Fibroblast of lung (primary cell): ENCODE results near the gene ZEB2. TPM values are rescaled to one million over a fixed set of nuclear protein-coding genes. Genes with fewer than 3 reads are reported as not detected.

Experiments used
- DNase-seq, 2 donors: peaks; one replicate each; pipeline versions ENCODE4 v3.0.0 to v3.0.0-alpha.2; 2010; ENCODE audit warnings: low read depth in 2 of 2
- H2AFZ ChIP-seq: 2 replicates; pipeline ENCODE4 v1.5.1; 2012; ENCODE audit warnings: low read length, control low read depth, inconsistent platforms
- H3K27ac ChIP-seq: 2 replicates; pipeline ENCODE4 v1.5.1; 2011; ENCODE audit warnings: low read length, control low read depth; ENCODE audit not compliant: insufficient read depth
- H3K27me3 ChIP-seq: 2 replicates; pipeline ENCODE4 v1.5.1; 2011; ENCODE audit warnings: mild to moderate bottlenecking, low read length; ENCODE audit not compliant: control insufficient read depth, insufficient read depth
- H3K36me3 ChIP-seq: 2 replicates; pipeline ENCODE4 v1.5.1; 2011; ENCODE audit warnings: low read length; ENCODE audit not compliant: control insufficient read depth, insufficient read depth
- H3K4me1 ChIP-seq: 2 replicates; pipeline ENCODE4 v1.5.1; 2011; ENCODE audit warnings: low read length; ENCODE audit not compliant: control insufficient read depth, insufficient read depth; ENCODE audit errors: extremely low read depth
- H3K4me2 ChIP-seq: 2 replicates; pipeline ENCODE4 v1.5.1; 2011; ENCODE audit warnings: low read length, control low read depth; ENCODE audit not compliant: insufficient read depth; ENCODE audit errors: extremely low read depth
- H3K4me3 ChIP-seq, 4 experiments: fragments of 200-600 bp in 1 of 4; sonication (generic) in 1 of 4; replicated peaks in 1 of 4; 2 replicates each; pipeline ENCODE4 v1.5.1; 2011 to 2016; ENCODE audit warnings: low read length in 4 of 4, low read depth in 3 of 4, mild to moderate bottlenecking in 3 of 4, control low read depth in 2 of 4, inconsistent platforms in 1 of 4, mixed read lengths in 1 of 4; ENCODE audit not compliant: insufficient read depth in 1 of 4; ENCODE audit errors: control extremely low read depth in 1 of 4
- H3K79me2 ChIP-seq: 2 replicates; pipeline ENCODE4 v1.5.1; 2012; ENCODE audit warnings: mild to moderate bottlenecking, low read length, inconsistent platforms; ENCODE audit not compliant: control insufficient read depth, insufficient read depth
- H3K9ac ChIP-seq: 2 replicates; pipeline ENCODE4 v1.5.1; 2011; ENCODE audit warnings: mild to moderate bottlenecking, low read length, control low read depth; ENCODE audit not compliant: insufficient read depth
- H3K9me3 ChIP-seq: 2 replicates; pipeline ENCODE4 v1.5.1; 2012; ENCODE audit warnings: low read depth, low read length; ENCODE audit not compliant: control insufficient read depth, insufficient read depth
- H4K20me1 ChIP-seq: 2 replicates; pipeline ENCODE4 v1.5.1; 2011; ENCODE audit warnings: low read length; ENCODE audit not compliant: control insufficient read depth, insufficient read depth; ENCODE audit errors: extremely low read depth
- CTCF ChIP-seq, 2 donors: IDR thresholded peaks in 1 of 2; conservative IDR thresholded peaks in 1 of 2; 1 replicate in 1 of 2; 2 replicates in 1 of 2; pipeline ENCODE4 v1.5.1; 2011 to 2012; ENCODE audit warnings: low read length in 2 of 2, control low read depth in 1 of 2, inconsistent platforms in 1 of 2, low read depth in 1 of 2, mild to moderate bottlenecking in 1 of 2
- EZH2 ChIP-seq: IDR thresholded peaks from 2 replicates; pipeline ENCODE4 v1.5.1; 2012; ENCODE audit warnings: low read length, control low read depth, mild to moderate bottlenecking; ENCODE audit errors: missing control alignments
- polyA plus RNA-seq, 2 donors: library from polyadenylated mRNA; depleted of rRNA in 1 of 2; stranded (reverse) in 1 of 2; unstranded in 1 of 2; fragments of >200 nt; gene quantifications; 2 replicates each; pipeline ENCODE4 v1.2.1, GENCODE V29; 2011 to 2012; ENCODE audit warnings: missing spikeins in 1 of 2
- total RNA-seq: library from RNA; depleted of rRNA; stranded (reverse); fragments of >200 nt; gene quantifications from 2 replicates; pipeline ENCODE4 v1.2.1, GENCODE V29; 2014

Gene ZEB2
- total and polyA plus RNA-seq, 2 donors (not counting 1 experiment from before 2014, with no cell fraction given), result 91.0 to 130 TPM

- Histone ChIP-seq H3K36me3 (no peaks in the 10 kb centered on the region), H3K27me3 (no peaks in the 10 kb centered on the region), H3K9ac (no peak overlapping the region), H3K4me1 (no peaks in the 10 kb centered on the region), H3K9me3 (no peaks in the 10 kb centered on the region), H3K4me3 (no peak overlapping the region), H2AFZ (no peak overlapping the region), H3K4me2 (no peak overlapping the region), H4K20me1 (no peaks in the 10 kb centered on the region), H3K27ac (no peak overlapping the region), H3K79me2 (peaks cover 58% of the 10 kb centered on the region)
- TF ChIP-seq CTCF (conservative IDR thresholded peaks at IDR 0.05 in 1 of 2, IDR thresholded peaks at IDR 0.05 in 1 of 2; ENCODE audit: low read depth in 1 of 2, low read length in 2 of 2) (no peak), EZH2 (no peak)
- no peak for DNase-seq
These were observed 80.9 kb downstream of the ZEB2 start for GRCh38 chr2:144438801-144439631.

- Histone ChIP-seq H3K4me1 (peaks cover 6% of the 10 kb centered on the region), H3K9ac (no peak overlapping the region), H3K27me3 (no peaks in the 10 kb centered on the region), H3K79me2 (peaks cover 64% of the 10 kb centered on the region), H3K27ac (no peak overlapping the region), H3K9me3 (no peaks in the 10 kb centered on the region), H2AFZ (no peak overlapping the region), H3K4me2 (no peak overlapping the region), H3K36me3 (no peaks in the 10 kb centered on the region), H3K4me3 (no peak overlapping the region), H4K20me1 (no peaks in the 10 kb centered on the region)
- TF ChIP-seq CTCF (conservative IDR thresholded peaks at IDR 0.05 in 1 of 2, IDR thresholded peaks at IDR 0.05 in 1 of 2; ENCODE audit: low read depth in 1 of 2, low read length in 2 of 2) (no peak), EZH2 (no peak)
- no peak for DNase-seq
These were observed 82.3 kb downstream of the ZEB2 start for GRCh38 chr2:144437636-144438035.

- Histone ChIP-seq H3K4me3 (no peak overlapping the region), H4K20me1 (no peaks in the 10 kb centered on the region), H3K9me3 (no peaks in the 10 kb centered on the region), H3K27me3 (no peaks in the 10 kb centered on the region), H3K36me3 (peaks cover 3% of the 10 kb centered on the region), H3K9ac (no peak overlapping the region), H3K4me2 (no peak overlapping the region), H3K79me2 (peaks cover 67% of the 10 kb centered on the region), H3K27ac (no peak overlapping the region), H3K4me1 (peaks cover 12% of the 10 kb centered on the region), H2AFZ (no peak overlapping the region)
- TF ChIP-seq EZH2, result no peak
- no peak for TF ChIP-seq CTCF (conservative IDR thresholded peaks at IDR 0.05 in 1 of 2, IDR thresholded peaks at IDR 0.05 in 1 of 2; ENCODE audit: low read depth in 1 of 2, low read length in 2 of 2)
- no peak for DNase-seq
These were observed 85.3 kb downstream of the ZEB2 start for GRCh38 chr2:144434425-144435222.
